Measurements from ENCODE around the gene PSMD1.

PSMD1 gene

DNA sequence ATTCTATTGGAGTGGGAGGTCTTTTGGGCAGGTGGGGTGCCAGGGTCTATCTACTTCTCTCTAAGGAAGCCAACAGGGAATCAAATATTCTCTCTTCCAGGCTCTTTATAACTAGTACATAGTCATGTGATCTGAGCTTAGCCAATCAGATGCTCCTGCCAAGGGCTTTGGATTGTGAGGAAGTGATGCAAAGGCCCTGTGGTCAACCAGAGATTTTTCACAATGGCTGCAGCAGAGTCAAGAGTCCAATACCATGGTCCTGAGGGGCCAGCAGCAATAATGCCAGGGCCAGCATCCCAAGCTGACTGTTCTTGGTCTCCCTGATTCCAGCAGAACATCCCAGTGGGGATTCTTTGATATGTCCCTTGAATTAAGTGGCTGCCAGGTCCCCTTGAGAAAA, 27.8 kb upstream of the PSMD1 start:
- no peak for DNase-seq (ENCODE audit: low spot score)

DNA sequence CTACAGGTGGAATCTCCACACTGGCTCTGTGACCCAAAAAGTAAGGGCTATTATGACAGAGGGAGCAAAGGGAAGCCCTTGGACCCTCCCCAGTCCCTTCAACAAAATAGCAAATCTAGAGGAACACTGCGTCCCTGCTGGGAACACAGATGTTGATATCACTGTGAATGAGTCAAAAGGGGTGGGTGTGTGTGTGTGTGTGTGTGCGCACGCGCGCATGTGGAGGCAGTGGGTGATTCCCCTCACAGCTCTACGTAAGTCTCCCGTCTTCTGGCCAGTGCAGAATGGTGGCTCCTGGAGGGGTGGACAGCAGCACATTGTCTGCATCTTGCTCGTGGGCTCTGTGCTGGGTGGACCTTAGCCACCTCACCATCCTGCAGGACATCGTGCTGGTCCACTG, 27.1 kb upstream of the PSMD1 start:
- Histone ChIP-seq H3K27ac (no peak overlapping the region), H3K4me3 (no peak overlapping the region)
- DNase-seq (ENCODE audit: low spot score), result no peak
- TF ChIP-seq, protein P1, sequence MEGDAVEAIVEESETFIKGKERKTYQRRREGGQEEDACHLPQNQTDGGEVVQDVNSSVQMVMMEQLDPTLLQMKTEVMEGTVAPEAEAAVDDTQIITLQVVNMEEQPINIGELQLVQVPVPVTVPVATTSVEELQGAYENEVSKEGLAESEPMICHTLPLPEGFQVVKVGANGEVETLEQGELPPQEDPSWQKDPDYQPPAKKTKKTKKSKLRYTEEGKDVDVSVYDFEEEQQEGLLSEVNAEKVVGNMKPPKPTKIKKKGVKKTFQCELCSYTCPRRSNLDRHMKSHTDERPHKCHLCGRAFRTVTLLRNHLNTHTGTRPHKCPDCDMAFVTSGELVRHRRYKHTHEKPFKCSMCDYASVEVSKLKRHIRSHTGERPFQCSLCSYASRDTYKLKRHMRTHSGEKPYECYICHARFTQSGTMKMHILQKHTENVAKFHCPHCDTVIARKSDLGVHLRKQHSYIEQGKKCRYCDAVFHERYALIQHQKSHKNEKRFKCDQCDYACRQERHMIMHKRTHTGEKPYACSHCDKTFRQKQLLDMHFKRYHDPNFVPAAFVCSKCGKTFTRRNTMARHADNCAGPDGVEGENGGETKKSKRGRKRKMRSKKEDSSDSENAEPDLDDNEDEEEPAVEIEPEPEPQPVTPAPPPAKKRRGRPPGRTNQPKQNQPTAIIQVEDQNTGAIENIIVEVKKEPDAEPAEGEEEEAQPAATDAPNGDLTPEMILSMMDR (IDR thresholded peaks at IDR 0.05), result no peak

More for the DNA sequence above, 27.8 kb upstream of the PSMD1 start:
- no peak overlapping the region for H3K27ac ChIP-seq
- TF ChIP-seq, protein P1 (IDR thresholded peaks at IDR 0.05), result no peak
- H3K4me3 ChIP-seq, result no peak overlapping the region

DNA sequence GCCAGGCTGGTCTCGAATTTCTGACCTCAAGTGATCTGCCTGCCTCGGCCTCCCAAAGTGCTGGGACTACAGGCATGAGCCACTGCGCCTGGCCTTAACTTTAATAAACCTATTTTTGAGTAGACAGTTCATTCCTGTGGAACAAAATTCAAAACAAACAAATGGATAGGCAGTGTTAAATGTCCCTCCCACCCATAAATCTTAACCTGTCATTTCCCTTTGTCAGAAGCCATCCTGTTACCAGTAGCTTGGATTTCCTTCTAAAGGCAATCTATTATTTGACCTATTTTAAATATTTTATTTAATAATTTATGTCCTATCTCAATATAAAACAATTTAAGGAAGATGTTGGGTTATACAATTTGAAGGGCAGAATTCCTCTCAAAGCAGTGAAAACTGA, 25.9 kb upstream of the PSMD1 start:
- DNase-seq (ENCODE audit: low spot score), result no peak
- TF ChIP-seq, protein P1 (IDR thresholded peaks at IDR 0.05), result no peak

DNA sequence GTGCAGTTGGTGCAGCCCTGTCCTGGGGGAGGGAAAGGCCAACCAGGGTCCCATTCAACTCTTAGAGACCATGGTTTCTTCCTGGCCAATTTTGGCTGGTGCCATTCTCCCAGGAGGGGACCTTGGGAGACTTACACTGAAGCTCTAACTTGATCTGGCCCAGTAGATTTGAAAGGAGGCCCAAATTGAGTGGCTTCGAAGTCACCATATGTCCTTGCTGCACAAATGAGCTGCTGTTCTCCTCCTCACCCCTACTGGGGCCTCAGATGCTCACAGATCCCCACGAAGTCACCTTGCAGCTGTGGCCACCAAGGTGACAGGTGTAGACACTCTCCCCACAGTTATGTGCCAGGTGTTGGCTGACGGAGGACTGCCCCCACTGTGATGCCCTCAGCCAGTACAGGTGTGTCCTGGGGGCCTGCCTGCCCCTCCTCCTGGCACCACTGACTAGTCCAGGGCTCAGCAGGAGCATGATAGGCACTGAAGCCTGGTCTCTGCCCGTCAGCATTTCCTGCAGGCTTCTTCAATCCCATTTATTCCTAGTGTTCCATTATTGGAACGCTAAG, 24.0 kb upstream of the PSMD1 start:
- TF ChIP-seq, protein P1 (IDR thresholded peaks at IDR 0.05), result no peak
- H3K4me3 ChIP-seq, result no peak overlapping the region
- no peak for DNase-seq (ENCODE audit: low spot score)
- H3K27ac ChIP-seq, result no peak overlapping the region

More for the DNA sequence above, 25.9 kb upstream of the PSMD1 start:
- H3K27ac ChIP-seq, result no peak overlapping the region
- no peak overlapping the region for H3K4me3 ChIP-seq

DNA sequence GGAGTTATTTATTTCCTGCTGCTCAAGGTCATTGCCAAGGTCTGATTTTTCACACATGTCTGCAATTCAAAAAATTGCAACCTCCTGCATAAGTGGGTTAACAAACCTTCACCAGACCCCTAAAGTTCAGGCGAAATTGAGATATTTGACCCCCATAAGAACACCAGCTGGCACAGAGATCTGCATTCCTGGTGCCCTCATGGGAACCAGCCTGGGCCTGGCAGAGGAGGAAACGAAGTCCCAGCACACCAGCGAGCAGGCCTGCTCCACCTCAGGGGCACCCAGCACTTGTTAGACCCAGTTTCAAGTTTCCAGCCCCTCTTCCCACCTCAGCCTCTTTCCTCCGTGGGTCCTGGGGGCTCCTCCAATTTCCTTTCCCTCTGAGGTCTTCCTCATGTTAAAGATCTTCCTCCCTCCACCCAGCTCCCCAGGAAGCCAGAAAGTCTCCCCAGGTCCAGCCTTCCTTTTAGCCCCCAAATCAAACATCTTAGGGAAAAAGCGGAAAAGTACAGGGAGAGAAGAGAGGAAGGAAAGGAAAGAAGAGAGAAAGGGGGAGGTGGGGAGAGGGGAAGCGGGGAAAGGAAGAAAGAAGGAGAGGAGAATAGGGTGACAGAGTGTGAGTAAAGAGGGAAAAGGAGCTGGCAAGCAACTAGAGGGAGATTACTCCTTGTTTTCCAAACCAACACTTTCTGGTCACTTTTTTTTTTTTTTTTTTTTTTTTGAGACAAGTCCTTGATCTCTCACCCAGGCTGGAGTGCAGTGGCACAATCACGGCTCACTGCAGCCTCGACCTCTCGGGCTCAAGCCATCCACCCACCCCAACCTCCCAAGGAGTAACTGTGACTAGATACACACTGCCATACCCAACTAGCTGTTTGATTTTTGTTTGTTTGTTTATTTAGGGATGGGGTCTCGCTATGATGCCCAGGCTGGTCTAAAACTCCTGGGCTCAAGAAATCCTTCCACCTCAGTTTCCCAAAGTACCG, 23.2 kb upstream of the PSMD1 start:
- H3K27ac ChIP-seq, result no peak overlapping the region
- TF ChIP-seq, protein P1 (IDR thresholded peaks at IDR 0.05), result no peak
- H3K4me3 ChIP-seq, result no peak overlapping the region
- no peak for DNase-seq (ENCODE audit: low spot score)

DNA sequence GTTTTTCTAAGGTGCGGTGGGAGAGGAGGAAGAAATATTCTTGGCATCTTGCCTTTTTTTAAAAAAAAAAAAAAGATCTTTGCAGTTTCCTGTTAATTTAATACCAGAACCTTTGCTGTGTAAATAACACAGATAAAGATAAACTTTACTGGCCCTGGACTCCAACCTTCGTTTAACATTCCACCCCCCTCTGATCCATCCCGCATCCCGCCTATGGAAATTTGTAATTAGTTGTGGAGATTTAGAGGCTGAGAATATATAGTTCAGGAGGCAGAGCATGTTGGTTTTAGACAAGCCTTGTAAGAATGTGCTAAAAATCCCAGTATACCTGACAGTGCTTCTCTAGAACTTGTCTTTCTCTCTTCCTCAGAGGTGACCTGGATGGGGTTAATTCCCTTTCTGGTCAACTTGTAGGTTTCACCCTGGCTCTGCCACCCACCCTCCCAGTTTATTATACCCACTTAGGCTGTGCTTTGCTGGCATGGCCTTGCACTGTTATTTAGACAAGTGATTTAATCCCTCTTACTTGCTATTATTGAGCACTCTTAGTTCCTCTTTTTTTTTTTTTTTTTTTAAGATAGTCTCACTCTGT, 22.3 kb upstream of the PSMD1 start:
- TF ChIP-seq, protein P1 (IDR thresholded peaks at IDR 0.05), result no peak
- no peak overlapping the region for H3K27ac ChIP-seq
- DNase-seq (ENCODE audit: low spot score), result no peak
- H3K4me3 ChIP-seq, result no peak overlapping the region
